ENCODE measurements around the gene WDR93.

WDR93 gene

GRCh38 chr15:89766357-89767311 is 76.0 kb downstream of the WDR93 start:
- Histone ChIP-seq H2BK5ac (ENCODE audit: low read depth, low read length, poor library complexity) (no peak overlapping the region), H2BK12ac (ENCODE audit: low read length) (no peak overlapping the region), H3K4me3 (ENCODE audit: low read depth, low read length) (no peak overlapping the region), H3K18ac (ENCODE audit: low read length) (no peak overlapping the region), H2BK120ac (ENCODE audit: insufficient read depth, low read length, poor library complexity) (no peak overlapping the region), H4K91ac (ENCODE audit: low read depth, low read length) (no peak overlapping the region), H3K27ac (ENCODE audit: low read depth, low read length) (no peak overlapping the region), H2AFZ (ENCODE audit: insufficient read depth, low read length, poor library complexity) (no peak overlapping the region), H3K79me1 (ENCODE audit: low read length) (no peaks in the 10 kb centered on the region), H4K8ac (ENCODE audit: low read depth, low read length) (no peak overlapping the region), H3K27me3 (ENCODE audit: insufficient read depth, low read length) (no peaks in the 10 kb centered on the region), H3K9me3 (ENCODE audit: insufficient read depth, low read depth, low read length) (no peaks in the 10 kb centered on the region), H3K36me3 (ENCODE audit: control insufficient read depth in 1 of 2, insufficient read depth in 2 of 2, low read length in 2 of 2) (no peaks in the 10 kb centered on the region), H3K4me1 (ENCODE audit: control insufficient read depth in 1 of 2, insufficient read depth in 2 of 2, low read length in 2 of 2) (no peaks in the 10 kb centered on the region), H3K9ac (ENCODE audit: low read length) (no peak overlapping the region), H4K12ac (ENCODE audit: low read depth, low read length) (no peak overlapping the region), H3K4me2 (ENCODE audit: low read length) (no peak overlapping the region), H3K4ac (ENCODE audit: low read depth, low read length) (no peak overlapping the region), H3K23ac (ENCODE audit: low read length) (no peak overlapping the region), H3K14ac (ENCODE audit: low read length) (no peak overlapping the region), H3K79me2 (ENCODE audit: control insufficient read depth, insufficient read depth, low read length, poor library complexity) (no peaks in the 10 kb centered on the region), H2AK5ac (ENCODE audit: low read length) (no peak overlapping the region)
- DNase-seq, result no peak
- WGBS (ENCODE audit: extremely low coverage, insufficient coverage, insufficient read length), result no CpG with 5 or more reads among the region's 16 CpGs

GRCh38 chr15:89767411-89767915 is 76.9 kb downstream of the WDR93 start:
- no peak overlapping the region for H4K8ac ChIP-seq (ENCODE audit: low read depth, low read length)
- H3K18ac ChIP-seq (ENCODE audit: low read length), result no peak overlapping the region
- H3K23ac ChIP-seq (ENCODE audit: low read length), result no peak overlapping the region
- no peak for DNase-seq
- H3K14ac ChIP-seq (ENCODE audit: low read length), result no peak overlapping the region
- no peak overlapping the region for H3K4me3 ChIP-seq (ENCODE audit: low read depth, low read length)
- no peak overlapping the region for H2AK5ac ChIP-seq (ENCODE audit: low read length)
- H3K27ac ChIP-seq (ENCODE audit: low read depth, low read length), result no peak overlapping the region
- H4K91ac ChIP-seq (ENCODE audit: low read depth, low read length), result no peak overlapping the region
- H2BK120ac ChIP-seq (ENCODE audit: insufficient read depth, low read length, poor library complexity), result no peak overlapping the region
- H3K4ac ChIP-seq (ENCODE audit: low read depth, low read length), result no peak overlapping the region
- no peak overlapping the region for H2AFZ ChIP-seq (ENCODE audit: insufficient read depth, low read length, poor library complexity)
- no peak overlapping the region for H2BK5ac ChIP-seq (ENCODE audit: low read depth, low read length, poor library complexity)
- H3K9me3 ChIP-seq (ENCODE audit: insufficient read depth, low read depth, low read length), result no peaks in the 10 kb centered on the region
- H3K36me3 ChIP-seq (ENCODE audit: control insufficient read depth in 1 of 2, insufficient read depth in 2 of 2, low read length in 2 of 2), result no peaks in the 10 kb centered on the region
- H4K12ac ChIP-seq (ENCODE audit: low read depth, low read length), result no peak overlapping the region
- no peaks in the 10 kb centered on the region for H3K4me1 ChIP-seq (ENCODE audit: control insufficient read depth in 1 of 2, insufficient read depth in 2 of 2, low read length in 2 of 2)
- no peak overlapping the region for H2BK12ac ChIP-seq (ENCODE audit: low read length)
- H3K27me3 ChIP-seq (ENCODE audit: insufficient read depth, low read length), result no peaks in the 10 kb centered on the region
- no peaks in the 10 kb centered on the region for H3K79me2 ChIP-seq (ENCODE audit: control insufficient read depth, insufficient read depth, low read length, poor library complexity)
- no CpG with 5 or more reads among the region's 8 CpGs for WGBS (ENCODE audit: extremely low coverage, insufficient coverage, insufficient read length)
- H3K4me2 ChIP-seq (ENCODE audit: low read length), result no peak overlapping the region
- H3K9ac ChIP-seq (ENCODE audit: low read length), result no peak overlapping the region
- H3K79me1 ChIP-seq (ENCODE audit: low read length), result no peaks in the 10 kb centered on the region

GRCh38 chr15:89768071-89768500 is 77.5 kb downstream of the WDR93 start:
- H2BK5ac ChIP-seq (ENCODE audit: low read depth, low read length, poor library complexity), result no peak overlapping the region
- no peaks in the 10 kb centered on the region for H3K79me1 ChIP-seq (ENCODE audit: low read length)
- H3K4me3 ChIP-seq (ENCODE audit: low read depth, low read length), result no peak overlapping the region
- no peak overlapping the region for H3K4me2 ChIP-seq (ENCODE audit: low read length)
- no peak overlapping the region for H2BK120ac ChIP-seq (ENCODE audit: insufficient read depth, low read length, poor library complexity)
- H4K8ac ChIP-seq (ENCODE audit: low read depth, low read length), result no peak overlapping the region
- no peak overlapping the region for H3K14ac ChIP-seq (ENCODE audit: low read length)
- H4K91ac ChIP-seq (ENCODE audit: low read depth, low read length), result no peak overlapping the region
- DNase-seq, result no peak
- no peaks in the 10 kb centered on the region for H3K79me2 ChIP-seq (ENCODE audit: control insufficient read depth, insufficient read depth, low read length, poor library complexity)
- H3K23ac ChIP-seq (ENCODE audit: low read length), result no peak overlapping the region
- WGBS (ENCODE audit: extremely low coverage, insufficient coverage, insufficient read length), result no CpG with 5 or more reads among the region's 7 CpGs
- H3K36me3 ChIP-seq (ENCODE audit: control insufficient read depth in 1 of 2, insufficient read depth in 2 of 2, low read length in 2 of 2), result no peaks in the 10 kb centered on the region
- H3K18ac ChIP-seq (ENCODE audit: low read length), result no peak overlapping the region
- H2AK5ac ChIP-seq (ENCODE audit: low read length), result no peak overlapping the region
- no peaks in the 10 kb centered on the region for H3K27me3 ChIP-seq (ENCODE audit: insufficient read depth, low read length)
- H4K12ac ChIP-seq (ENCODE audit: low read depth, low read length), result no peak overlapping the region
- H3K4ac ChIP-seq (ENCODE audit: low read depth, low read length), result no peak overlapping the region
- no peak overlapping the region for H2AFZ ChIP-seq (ENCODE audit: insufficient read depth, low read length, poor library complexity)
- H3K9me3 ChIP-seq (ENCODE audit: insufficient read depth, low read depth, low read length), result no peaks in the 10 kb centered on the region
- H3K27ac ChIP-seq (ENCODE audit: low read depth, low read length), result no peak overlapping the region
- no peak overlapping the region for H2BK12ac ChIP-seq (ENCODE audit: low read length)
- no peak overlapping the region for H3K9ac ChIP-seq (ENCODE audit: low read length)
- no peaks in the 10 kb centered on the region for H3K4me1 ChIP-seq (ENCODE audit: control insufficient read depth in 1 of 2, insufficient read depth in 2 of 2, low read length in 2 of 2)

GRCh38 chr15:89769366-89769765 is 78.8 kb downstream of the WDR93 start:
- Histone ChIP-seq H3K79me1 (ENCODE audit: low read length) (no peaks in the 10 kb centered on the region), H3K79me2 (ENCODE audit: control insufficient read depth, insufficient read depth, low read length, poor library complexity) (no peaks in the 10 kb centered on the region), H4K91ac (ENCODE audit: low read depth, low read length) (no peak overlapping the region), H3K4ac (ENCODE audit: low read depth, low read length) (no peak overlapping the region), H2BK120ac (ENCODE audit: insufficient read depth, low read length, poor library complexity) (no peak overlapping the region), H3K23ac (ENCODE audit: low read length) (no peak overlapping the region), H3K36me3 (ENCODE audit: control insufficient read depth in 1 of 2, insufficient read depth in 2 of 2, low read length in 2 of 2) (no peaks in the 10 kb centered on the region), H4K8ac (ENCODE audit: low read depth, low read length) (no peak overlapping the region), H3K4me1 (ENCODE audit: control insufficient read depth in 1 of 2, insufficient read depth in 2 of 2, low read length in 2 of 2) (peaks cover 0 to 3% of the 10 kb centered on the region in 2 experiments), H4K12ac (ENCODE audit: low read depth, low read length) (no peak overlapping the region), H2BK5ac (ENCODE audit: low read depth, low read length, poor library complexity) (no peak overlapping the region), H2BK12ac (ENCODE audit: low read length) (no peak overlapping the region), H3K27ac (ENCODE audit: low read depth, low read length) (no peak overlapping the region), H2AK5ac (ENCODE audit: low read length) (no peak overlapping the region), H2AFZ (ENCODE audit: insufficient read depth, low read length, poor library complexity) (no peak overlapping the region), H3K27me3 (ENCODE audit: insufficient read depth, low read length) (no peaks in the 10 kb centered on the region), H3K4me3 (ENCODE audit: low read depth, low read length) (no peak overlapping the region), H3K14ac (ENCODE audit: low read length) (no peak overlapping the region), H3K4me2 (ENCODE audit: low read length) (no peak overlapping the region), H3K9me3 (ENCODE audit: insufficient read depth, low read depth, low read length) (no peaks in the 10 kb centered on the region), H3K9ac (ENCODE audit: low read length) (no peak overlapping the region), H3K18ac (ENCODE audit: low read length) (no peak overlapping the region)
- no peak for DNase-seq
- no CpG with 5 or more reads among the region's 3 CpGs for WGBS (ENCODE audit: extremely low coverage, insufficient coverage, insufficient read length)
